ENCODE measurements around the gene IGF2R.

DNA sequence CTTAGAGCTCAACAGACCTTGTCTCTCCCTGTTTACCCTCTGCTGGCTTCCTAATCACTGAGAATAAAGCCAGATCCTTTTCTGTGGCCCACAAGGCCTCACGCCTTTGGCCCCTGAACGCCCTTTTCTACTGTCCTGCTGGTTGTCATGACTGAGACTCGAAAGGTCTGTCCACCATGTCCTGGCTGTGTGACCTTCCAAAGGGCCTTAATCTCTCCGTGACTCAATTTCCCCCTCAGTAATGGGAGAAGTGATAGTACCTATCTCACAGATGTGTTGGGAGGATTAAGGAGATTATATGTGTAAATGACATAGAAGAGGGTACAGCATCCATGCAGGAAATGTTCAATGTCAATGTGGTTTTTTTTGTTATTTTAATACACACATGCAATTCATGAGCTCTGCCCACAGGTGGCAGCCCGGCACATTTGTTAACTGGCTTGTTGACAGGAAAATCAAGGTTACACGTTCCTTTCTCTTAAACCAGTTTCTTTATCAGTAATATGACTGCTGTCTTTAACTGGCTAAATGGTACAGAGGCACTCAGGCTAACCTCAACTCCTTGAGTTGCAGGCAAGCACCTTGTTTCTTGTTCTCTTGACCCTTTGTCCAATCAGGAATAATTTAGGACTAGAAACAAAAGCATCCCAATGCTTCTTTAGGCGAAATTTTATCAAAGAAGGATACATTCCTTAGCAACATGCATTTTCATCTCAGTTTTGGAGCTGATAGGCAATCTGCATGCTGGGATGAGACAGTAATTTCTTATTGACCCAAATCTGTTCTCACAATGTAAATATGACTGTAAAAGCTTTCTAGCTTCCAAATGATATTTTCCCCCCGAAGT is 169.3 kb downstream of the IGF2R start:
- TF ChIP-seq, protein P1, sequence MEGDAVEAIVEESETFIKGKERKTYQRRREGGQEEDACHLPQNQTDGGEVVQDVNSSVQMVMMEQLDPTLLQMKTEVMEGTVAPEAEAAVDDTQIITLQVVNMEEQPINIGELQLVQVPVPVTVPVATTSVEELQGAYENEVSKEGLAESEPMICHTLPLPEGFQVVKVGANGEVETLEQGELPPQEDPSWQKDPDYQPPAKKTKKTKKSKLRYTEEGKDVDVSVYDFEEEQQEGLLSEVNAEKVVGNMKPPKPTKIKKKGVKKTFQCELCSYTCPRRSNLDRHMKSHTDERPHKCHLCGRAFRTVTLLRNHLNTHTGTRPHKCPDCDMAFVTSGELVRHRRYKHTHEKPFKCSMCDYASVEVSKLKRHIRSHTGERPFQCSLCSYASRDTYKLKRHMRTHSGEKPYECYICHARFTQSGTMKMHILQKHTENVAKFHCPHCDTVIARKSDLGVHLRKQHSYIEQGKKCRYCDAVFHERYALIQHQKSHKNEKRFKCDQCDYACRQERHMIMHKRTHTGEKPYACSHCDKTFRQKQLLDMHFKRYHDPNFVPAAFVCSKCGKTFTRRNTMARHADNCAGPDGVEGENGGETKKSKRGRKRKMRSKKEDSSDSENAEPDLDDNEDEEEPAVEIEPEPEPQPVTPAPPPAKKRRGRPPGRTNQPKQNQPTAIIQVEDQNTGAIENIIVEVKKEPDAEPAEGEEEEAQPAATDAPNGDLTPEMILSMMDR (IDR thresholded peaks at IDR 0.05), result peak in 2 of 3 donors; percentile 57 to 75
- TF ChIP-seq POLR2A (IDR thresholded peaks at IDR 0.05), result no peak

All from breast epithelium (tissue), 3 donors.